NCI-H1092 (cell line): ENCODE results near the gene PLA2G4B.
A peak's percentile ranks its signal among the peaks of the same experiment; 100 is the strongest.

Experiments
- DNase-seq: peaks from one replicate; lab custom pipeline; 2025; lab: John Stamatoyannopoulos, UW

PLA2G4B gene

GRCh38 chr15:41838400-41838897, at the start of gene PLA2G4B:
PLA2G4B (plus strand) TSS chr15:41838847; CDS start chr15:41838914, 67 bp downstream.
- no peak for DNase-seq

GRCh38 chr15:41789236-41789635, 49.4 kb upstream of the PLA2G4B start:
- no peak for DNase-seq

GRCh38 chr15:41789662-41790061, 49.0 kb upstream of the PLA2G4B start:
- DNase-seq: no peak

GRCh38 chr15:41790169-41790568, 48.5 kb upstream of the PLA2G4B start:
- no peak for DNase-seq

GRCh38 chr15:41790756-41791546, 47.7 kb upstream of the PLA2G4B start:
- no peak for DNase-seq

GRCh38 chr15:41791547-41791937, 47.1 kb upstream of the PLA2G4B start:
- no peak for DNase-seq

GRCh38 chr15:41792000-41792637, 46.5 kb upstream of the PLA2G4B start:
- peak; percentile 27 for DNase-seq

GRCh38 chr15:41794081-41794480, 44.6 kb upstream of the PLA2G4B start:
- no peak for DNase-seq

GRCh38 chr15:41795996-41796856, 42.4 kb upstream of the PLA2G4B start:
- no peak for DNase-seq

- DNase-seq: no peak
Measured at GRCh38 chr15:41797201-41797944, 41.3 kb upstream of the PLA2G4B start.

GRCh38 chr15:41798607-41799487, 39.8 kb upstream of the PLA2G4B start:
- no peak for DNase-seq

GRCh38 chr15:41799488-41799805, 39.2 kb upstream of the PLA2G4B start:
- DNase-seq: no peak

- no peak for DNase-seq
Measured at GRCh38 chr15:41801185-41801584, 37.5 kb upstream of the PLA2G4B start.

- no peak for DNase-seq
Measured at GRCh38 chr15:41801850-41802455, 36.7 kb upstream of the PLA2G4B start.

- DNase-seq: no peak
Measured at GRCh38 chr15:41804361-41804760, 34.3 kb upstream of the PLA2G4B start.

GRCh38 chr15:41804916-41805666, 33.6 kb upstream of the PLA2G4B start:
- no peak for DNase-seq

- no peak for DNase-seq
Measured at GRCh38 chr15:41805711-41806110, 32.9 kb upstream of the PLA2G4B start.

GRCh38 chr15:41806291-41807181, 32.1 kb upstream of the PLA2G4B start:
- DNase-seq: no peak

GRCh38 chr15:41809121-41809520, 29.5 kb upstream of the PLA2G4B start:
- no peak for DNase-seq
